ENCODE measurements around the gene CD40.

DNA sequence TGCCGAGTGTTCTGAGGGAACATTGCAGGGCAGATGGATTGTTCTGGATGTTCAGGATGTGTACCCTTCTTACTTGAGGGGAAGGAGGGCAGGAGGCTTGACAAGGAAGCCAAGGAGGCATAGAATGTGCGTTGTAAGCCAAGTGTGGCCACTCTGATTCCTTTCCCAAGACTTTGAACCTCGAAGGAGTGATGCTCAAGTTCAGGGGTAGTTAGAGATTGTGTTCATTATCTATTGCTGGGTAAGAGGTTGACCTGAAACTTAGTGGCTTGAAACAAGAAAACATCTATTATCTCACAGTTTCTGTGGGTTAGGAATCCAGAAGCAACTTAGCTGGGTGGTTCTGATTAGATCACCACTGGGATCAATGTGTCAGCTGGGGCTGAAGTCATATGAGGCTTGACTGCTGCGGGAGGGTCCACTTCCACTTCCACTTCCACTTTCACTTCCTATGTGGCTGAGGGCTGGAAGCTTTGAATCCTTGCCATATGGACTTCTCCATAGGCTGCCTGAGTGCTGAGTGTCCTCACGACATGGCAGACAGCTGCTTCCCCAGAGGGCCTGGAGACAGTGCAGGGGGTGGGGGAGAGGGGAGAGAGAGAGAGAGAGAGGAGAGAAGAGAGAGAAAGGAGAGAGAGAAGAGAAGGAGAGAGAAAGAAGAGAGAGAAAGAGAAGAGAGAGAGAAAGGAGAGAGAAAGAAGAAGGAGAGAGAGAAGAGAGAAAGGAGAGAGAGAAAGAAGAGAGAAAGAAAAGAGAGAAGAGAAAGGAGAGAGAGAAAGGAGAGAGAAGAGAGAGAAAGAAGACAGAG lies 6.9 kb upstream of the CD40 start:
- TF ChIP-seq, protein P1, sequence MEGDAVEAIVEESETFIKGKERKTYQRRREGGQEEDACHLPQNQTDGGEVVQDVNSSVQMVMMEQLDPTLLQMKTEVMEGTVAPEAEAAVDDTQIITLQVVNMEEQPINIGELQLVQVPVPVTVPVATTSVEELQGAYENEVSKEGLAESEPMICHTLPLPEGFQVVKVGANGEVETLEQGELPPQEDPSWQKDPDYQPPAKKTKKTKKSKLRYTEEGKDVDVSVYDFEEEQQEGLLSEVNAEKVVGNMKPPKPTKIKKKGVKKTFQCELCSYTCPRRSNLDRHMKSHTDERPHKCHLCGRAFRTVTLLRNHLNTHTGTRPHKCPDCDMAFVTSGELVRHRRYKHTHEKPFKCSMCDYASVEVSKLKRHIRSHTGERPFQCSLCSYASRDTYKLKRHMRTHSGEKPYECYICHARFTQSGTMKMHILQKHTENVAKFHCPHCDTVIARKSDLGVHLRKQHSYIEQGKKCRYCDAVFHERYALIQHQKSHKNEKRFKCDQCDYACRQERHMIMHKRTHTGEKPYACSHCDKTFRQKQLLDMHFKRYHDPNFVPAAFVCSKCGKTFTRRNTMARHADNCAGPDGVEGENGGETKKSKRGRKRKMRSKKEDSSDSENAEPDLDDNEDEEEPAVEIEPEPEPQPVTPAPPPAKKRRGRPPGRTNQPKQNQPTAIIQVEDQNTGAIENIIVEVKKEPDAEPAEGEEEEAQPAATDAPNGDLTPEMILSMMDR (IDR thresholded peaks at IDR 0.05), result no peak
- no peak for TF ChIP-seq POLR2A (IDR thresholded peaks at IDR 0.05)
